ENCODE data around the gene RNF13. TPM values are rescaled to one million over a fixed set of nuclear protein-coding genes. Genes with fewer than 3 reads are reported as not detected.

The RNF13 gene
- total RNA-seq, 1 experiment from 2014 or later, result 28.9 TPM

GRCh38 chr3:149968216-149968615, 155.2 kb downstream of the RNF13 start (continued):
- TF ChIP-seq JAZF1 (CRISPR knock-in tag; IDR thresholded peaks at IDR 0.05) (no peak), E2F5 (CRISPR knock-in tag; IDR thresholded peaks at IDR 0.05) (no peak), SMAD4 (CRISPR knock-in tag; IDR thresholded peaks at IDR 0.05) (no peak), EMX1 (CRISPR knock-in tag; IDR thresholded peaks at IDR 0.05) (no peak), STAT6 (CRISPR knock-in tag; conservative IDR thresholded peaks at IDR 0.05; ENCODE audit: low read depth) (no peak)
- TF ChIP-seq, protein P1, sequence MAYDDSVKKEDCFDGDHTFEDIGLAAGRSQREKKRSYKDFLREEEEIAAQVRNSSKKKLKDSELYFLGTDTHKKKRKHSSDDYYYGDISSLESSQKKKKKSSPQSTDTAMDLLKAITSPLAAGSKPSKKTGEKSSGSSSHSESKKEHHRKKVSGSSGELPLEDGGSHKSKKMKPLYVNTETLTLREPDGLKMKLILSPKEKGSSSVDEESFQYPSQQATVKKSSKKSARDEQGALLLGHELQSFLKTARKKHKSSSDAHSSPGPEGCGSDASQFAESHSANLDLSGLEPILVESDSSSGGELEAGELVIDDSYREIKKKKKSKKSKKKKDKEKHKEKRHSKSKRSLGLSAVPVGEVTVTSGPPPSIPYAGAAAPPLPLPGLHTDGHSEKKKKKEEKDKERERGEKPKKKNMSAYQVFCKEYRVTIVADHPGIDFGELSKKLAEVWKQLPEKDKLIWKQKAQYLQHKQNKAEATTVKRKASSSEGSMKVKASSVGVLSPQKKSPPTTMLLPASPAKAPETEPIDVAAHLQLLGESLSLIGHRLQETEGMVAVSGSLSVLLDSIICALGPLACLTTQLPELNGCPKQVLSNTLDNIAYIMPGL (CRISPR knock-in tag; IDR thresholded peaks at IDR 0.05), result no peak

DNA sequence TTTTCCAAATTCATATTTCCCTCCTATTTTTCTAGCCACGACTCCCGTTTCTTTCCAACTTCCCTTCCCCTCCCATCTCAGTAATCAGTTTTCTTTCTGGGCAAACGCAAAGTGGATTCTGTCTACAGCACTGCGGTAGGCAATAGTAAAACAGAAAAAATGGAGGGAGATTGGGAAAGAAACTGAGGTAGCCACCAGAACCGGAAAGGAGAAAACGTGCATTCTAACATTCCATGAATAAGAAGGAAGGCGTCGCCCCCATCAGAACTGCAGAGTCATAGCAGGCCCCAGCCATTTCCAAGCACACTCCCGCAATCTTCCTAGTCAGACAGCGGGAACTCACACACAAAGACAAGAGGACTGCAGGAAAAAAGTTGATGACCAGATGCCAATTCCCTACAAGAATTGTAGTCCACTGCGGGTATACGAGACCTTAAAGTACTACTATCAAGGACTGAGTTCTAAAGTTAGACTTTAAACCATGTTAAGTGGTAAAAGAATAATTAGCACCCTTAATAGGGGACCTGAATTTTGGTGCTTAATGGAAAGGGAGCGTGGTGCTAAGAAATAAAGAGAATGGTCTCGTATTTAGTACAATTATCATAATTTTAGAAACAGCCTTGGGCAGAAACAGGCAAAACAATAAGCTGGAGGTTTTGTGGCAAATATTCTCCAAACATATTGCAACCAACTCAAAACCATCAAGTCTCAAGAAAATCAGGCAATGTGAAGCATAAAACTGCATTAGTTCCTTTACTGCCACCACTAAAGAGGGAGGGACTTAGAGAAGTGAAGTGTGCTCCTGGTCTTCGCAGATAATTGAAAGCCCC, 156.3 kb downstream of the RNF13 start:
- ChIA-PET CTCF (interaction anchor here (0.7 to 4.0 kb wide), 4 partner anchors 215 to 258 kb away, joined by 4 to 38 read pairs (median 6); no protein-coding TSS in a partner anchor), POLR2A (interaction anchor here (0.7 to 1.5 kb wide), 3 partner anchors 233 to 634 kb away, joined by 3 to 5 read pairs (median 4); partner anchors contain the start of gene SELENOT)
- Mint-ChIP-seq H3K4me1 (peaks cover 60% of the 10 kb centered on the region), H3K27ac (peak overlapping the region; percentile 98), H3K27me3 (ENCODE audit: low read depth) (no peaks in the 10 kb centered on the region; the same call in 1 of the 2 replicates), H3K9me3 (no peaks in the 10 kb centered on the region), H3K36me3 (peaks cover 31% of the 10 kb centered on the region), H3K4me3 (peak overlapping the region; percentile 91)
- peak; percentile 13 for ATAC-seq
- peak; percentile 59 for DNase-seq (ENCODE audit: low spot score)
- TF ChIP-seq NR1H2 (CRISPR knock-in tag; IDR thresholded peaks at IDR 0.05) (no peak), E2F5 (CRISPR knock-in tag; IDR thresholded peaks at IDR 0.05) (no peak), ZNF425 (CRISPR knock-in tag; conservative IDR thresholded peaks at IDR 0.05) (no peak), ATF1 (CRISPR knock-in tag; IDR thresholded peaks at IDR 0.05) (no peak), OVOL2 (CRISPR knock-in tag; IDR thresholded peaks at IDR 0.05; ENCODE audit: borderline replicate concordance) (no peak), MXD4 (CRISPR knock-in tag; IDR thresholded peaks at IDR 0.05; ENCODE audit: borderline replicate concordance) (no peak), JUN (CRISPR knock-in tag; IDR thresholded peaks at IDR 0.05) (no peak), TEAD1 (CRISPR knock-in tag; IDR thresholded peaks at IDR 0.05) (peak; percentile 64), JAZF1 (CRISPR knock-in tag; IDR thresholded peaks at IDR 0.05) (no peak)
- TF ChIP-seq, protein P2, sequence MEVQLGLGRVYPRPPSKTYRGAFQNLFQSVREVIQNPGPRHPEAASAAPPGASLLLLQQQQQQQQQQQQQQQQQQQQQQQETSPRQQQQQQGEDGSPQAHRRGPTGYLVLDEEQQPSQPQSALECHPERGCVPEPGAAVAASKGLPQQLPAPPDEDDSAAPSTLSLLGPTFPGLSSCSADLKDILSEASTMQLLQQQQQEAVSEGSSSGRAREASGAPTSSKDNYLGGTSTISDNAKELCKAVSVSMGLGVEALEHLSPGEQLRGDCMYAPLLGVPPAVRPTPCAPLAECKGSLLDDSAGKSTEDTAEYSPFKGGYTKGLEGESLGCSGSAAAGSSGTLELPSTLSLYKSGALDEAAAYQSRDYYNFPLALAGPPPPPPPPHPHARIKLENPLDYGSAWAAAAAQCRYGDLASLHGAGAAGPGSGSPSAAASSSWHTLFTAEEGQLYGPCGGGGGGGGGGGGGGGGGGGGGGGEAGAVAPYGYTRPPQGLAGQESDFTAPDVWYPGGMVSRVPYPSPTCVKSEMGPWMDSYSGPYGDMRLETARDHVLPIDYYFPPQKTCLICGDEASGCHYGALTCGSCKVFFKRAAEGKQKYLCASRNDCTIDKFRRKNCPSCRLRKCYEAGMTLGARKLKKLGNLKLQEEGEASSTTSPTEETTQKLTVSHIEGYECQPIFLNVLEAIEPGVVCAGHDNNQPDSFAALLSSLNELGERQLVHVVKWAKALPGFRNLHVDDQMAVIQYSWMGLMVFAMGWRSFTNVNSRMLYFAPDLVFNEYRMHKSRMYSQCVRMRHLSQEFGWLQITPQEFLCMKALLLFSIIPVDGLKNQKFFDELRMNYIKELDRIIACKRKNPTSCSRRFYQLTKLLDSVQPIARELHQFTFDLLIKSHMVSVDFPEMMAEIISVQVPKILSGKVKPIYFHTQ (CRISPR knock-in tag; IDR thresholded peaks at IDR 0.05), result 0 out of 2 replicates have a peak, but pooled peaks have one; percentile 29
- TF ChIP-seq, protein P3, sequence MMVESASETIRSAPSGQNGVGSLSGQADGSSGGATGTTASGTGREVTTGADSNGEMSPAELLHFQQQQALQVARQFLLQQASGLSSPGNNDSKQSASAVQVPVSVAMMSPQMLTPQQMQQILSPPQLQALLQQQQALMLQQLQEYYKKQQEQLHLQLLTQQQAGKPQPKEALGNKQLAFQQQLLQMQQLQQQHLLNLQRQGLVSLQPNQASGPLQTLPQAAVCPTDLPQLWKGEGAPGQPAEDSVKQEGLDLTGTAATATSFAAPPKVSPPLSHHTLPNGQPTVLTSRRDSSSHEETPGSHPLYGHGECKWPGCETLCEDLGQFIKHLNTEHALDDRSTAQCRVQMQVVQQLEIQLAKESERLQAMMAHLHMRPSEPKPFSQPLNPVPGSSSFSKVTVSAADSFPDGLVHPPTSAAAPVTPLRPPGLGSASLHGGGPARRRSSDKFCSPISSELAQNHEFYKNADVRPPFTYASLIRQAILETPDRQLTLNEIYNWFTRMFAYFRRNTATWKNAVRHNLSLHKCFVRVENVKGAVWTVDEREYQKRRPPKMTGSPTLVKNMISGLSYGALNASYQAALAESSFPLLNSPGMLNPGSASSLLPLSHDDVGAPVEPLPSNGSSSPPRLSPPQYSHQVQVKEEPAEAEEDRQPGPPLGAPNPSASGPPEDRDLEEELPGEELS (CRISPR knock-in tag; IDR thresholded peaks at IDR 0.05), result no peak
- TF ChIP-seq, protein P4, sequence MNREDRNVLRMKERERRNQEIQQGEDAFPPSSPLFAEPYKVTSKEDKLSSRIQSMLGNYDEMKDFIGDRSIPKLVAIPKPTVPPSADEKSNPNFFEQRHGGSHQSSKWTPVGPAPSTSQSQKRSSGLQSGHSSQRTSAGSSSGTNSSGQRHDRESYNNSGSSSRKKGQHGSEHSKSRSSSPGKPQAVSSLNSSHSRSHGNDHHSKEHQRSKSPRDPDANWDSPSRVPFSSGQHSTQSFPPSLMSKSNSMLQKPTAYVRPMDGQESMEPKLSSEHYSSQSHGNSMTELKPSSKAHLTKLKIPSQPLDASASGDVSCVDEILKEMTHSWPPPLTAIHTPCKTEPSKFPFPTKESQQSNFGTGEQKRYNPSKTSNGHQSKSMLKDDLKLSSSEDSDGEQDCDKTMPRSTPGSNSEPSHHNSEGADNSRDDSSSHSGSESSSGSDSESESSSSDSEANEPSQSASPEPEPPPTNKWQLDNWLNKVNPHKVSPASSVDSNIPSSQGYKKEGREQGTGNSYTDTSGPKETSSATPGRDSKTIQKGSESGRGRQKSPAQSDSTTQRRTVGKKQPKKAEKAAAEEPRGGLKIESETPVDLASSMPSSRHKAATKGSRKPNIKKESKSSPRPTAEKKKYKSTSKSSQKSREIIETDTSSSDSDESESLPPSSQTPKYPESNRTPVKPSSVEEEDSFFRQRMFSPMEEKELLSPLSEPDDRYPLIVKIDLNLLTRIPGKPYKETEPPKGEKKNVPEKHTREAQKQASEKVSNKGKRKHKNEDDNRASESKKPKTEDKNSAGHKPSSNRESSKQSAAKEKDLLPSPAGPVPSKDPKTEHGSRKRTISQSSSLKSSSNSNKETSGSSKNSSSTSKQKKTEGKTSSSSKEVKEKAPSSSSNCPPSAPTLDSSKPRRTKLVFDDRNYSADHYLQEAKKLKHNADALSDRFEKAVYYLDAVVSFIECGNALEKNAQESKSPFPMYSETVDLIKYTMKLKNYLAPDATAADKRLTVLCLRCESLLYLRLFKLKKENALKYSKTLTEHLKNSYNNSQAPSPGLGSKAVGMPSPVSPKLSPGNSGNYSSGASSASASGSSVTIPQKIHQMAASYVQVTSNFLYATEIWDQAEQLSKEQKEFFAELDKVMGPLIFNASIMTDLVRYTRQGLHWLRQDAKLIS (CRISPR knock-in tag; IDR thresholded peaks at IDR 0.05; ENCODE audit: borderline replicate concordance), result no peak

Measured in WTC11 (cell line).